HL-60/S4 treated with phorbol 12-myristate 13-acetate at 8.2 ng/mL for 4 days and 3 days (cell line): ENCODE data around the gene TSPAN18.

Source experiments
- in situ Hi-C: fragments of 300-500 bp; cut with MboI; formaldehyde crosslinking; loops from 2 replicates; pipeline ENCODE4 v1.15.0; 2022; ENCODE audit warnings: low sequenced_read_pairs

The TSPAN18 gene

DNA sequence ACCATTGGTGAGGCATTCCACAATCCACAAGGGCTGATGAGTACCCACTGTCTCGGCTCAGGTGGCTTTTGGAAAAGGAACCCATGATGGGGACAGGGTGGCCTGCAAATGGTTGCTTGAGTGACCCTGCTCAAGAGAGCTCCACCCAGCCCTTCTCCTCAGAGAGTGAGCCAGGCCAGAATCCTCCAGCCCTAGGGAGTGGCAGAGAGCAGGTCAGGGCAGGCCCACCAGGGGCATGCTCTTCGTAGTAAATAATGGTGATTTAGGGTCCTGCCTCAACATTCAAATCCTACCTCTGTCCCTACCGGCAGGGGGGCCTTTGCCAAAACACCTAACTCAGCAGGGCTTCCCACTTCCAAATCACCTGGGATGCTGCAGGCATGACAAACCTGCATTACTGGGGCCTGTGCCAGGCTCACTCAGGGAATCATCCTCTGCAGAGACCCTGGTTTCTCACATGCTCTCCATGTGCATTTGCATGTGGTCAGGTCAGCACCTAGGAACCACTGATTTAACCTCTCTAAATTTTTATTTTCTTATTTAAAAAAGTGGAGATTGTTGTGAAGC, 241.3 kb downstream of the TSPAN18 start:
- in situ Hi-C loops = no loop called here

GRCh38 chr11:44968510-44968909, 241.7 kb downstream of the TSPAN18 start:
- in situ Hi-C loops = no loop called here

- in situ Hi-C loops = no loop called here
These were observed 243.0 kb downstream of the TSPAN18 start for GRCh38 chr11:44969651-44970252.

- in situ Hi-C loops = no loop called here
These were observed 243.5 kb downstream of the TSPAN18 start for GRCh38 chr11:44970293-44970692.

GRCh38 chr11:44971185-44971584, 244.4 kb downstream of the TSPAN18 start:
- in situ Hi-C loops = no loop called here

DNA sequence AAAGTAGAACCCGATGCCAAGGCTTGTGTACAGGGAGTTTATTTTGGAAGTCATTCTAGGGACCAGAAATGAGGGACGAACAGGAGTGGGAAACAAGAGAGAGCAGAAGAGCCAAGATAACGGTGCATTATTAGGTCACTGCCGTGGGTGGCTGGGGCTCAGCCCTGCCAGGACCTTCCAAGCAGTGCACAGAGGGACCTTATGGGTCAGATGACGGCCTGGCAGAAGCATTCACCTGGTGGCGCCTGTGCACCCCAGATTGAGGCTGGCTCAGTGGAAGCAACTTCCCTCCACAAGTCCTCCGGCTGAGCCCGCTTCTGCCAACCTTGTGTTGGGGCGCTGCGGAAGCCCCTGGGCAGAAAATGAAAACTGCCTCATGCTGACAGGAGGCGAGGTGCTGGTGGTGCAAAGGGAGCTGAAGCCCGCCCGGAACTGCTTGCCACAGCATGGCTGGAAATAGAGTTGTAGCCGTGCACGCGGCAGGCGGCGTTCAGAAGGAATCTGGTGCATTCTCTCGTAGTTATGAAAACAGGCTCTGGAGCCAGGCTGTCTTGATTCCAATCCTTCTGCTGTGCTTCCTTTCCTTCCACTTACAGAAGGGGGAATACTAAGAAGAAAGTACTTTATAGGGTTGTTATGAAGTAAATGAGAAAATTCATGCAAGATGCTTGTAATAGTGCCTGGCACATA, 246.1 kb downstream of the TSPAN18 start:
- in situ Hi-C loops = no loop called here

DNA sequence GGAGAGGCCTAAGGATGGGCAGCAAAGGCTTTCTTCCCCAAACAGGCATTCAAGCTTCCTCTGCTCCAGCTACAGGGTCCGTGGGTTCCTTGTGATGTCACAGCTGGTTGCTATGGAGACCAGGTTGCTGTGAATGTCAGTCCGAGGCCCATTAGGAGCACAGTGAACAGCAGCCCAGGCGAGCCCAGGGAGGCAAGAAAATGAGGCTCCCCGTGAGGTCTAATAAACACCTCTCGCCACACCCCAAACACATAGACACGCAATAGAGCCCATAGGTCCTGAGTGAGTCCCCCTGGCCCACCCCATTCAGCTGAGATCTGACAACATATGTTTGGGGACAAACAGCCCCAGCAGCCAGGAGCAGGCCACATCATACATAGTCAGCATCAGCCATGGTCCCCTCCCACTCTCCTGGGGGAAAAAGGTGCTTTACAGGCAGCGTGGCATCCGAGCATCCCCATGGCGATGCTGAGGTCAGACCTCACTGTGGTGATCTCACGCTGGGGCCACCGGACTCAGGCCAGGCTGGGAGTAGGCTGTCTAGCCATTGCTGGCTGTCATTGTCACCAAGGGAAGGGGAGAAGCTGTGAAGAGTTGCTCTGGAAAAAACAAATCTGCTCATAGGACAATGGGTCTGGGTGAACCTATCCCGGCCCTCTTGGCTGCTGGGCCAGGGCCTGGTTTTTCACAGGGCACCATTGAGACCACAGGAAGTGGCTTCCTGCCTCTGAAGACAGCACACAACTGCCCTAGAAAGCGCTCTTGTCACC, 247.1 kb downstream of the TSPAN18 start:
- in situ Hi-C loops = no loop called here

DNA sequence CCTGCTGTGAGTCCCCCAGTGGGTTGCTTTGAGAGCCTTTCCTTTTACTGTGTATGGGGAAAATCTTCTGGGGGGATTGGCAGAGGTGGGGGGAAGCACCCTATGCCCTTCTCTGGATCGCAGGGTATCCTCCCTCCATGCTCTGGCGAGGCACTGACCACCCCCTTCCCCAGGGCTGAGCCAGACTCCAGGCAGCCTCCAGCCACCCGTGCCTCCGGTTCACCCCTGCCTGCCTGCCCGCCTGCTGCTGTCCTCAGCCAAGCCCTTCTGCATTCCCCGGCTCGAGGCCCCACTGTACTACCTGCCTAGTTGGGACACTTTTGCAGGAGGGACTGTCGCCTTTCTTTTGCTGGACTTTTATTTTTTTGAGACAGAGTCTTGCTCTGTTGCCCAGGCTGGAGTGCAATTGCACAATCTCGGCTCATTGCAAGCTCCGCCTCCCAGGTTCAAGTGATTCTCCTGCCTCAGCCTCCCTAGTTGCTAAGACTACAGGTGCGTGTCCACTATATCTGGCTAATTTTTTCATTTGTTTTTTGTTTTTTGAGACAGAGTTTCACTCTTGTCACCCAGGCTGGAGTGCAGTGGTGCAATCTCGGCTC, 247.7 kb downstream of the TSPAN18 start:
- in situ Hi-C loops = no loop called here

DNA sequence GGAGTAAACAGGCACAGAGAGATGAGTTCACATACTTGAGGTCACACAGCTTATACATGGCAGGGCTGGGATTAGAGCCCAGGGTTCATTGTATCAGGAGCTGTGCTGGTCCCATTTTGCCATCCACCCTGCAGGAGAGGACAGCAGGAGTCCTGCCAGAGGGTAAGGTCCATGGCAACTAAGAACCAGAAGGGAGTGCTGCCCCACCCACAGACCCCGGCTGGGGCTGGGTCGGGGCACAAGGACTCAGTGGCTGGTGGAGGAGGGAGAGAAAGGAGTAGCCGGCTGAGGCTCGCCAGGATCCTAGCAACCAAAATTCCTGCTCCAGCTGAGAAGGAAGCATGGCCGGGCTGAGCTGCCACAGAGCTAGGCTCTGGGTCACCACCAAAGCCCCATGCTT, 249.8 kb downstream of the TSPAN18 start:
- in situ Hi-C loops = no loop called here

- in situ Hi-C loops = no loop called here
These were observed 250.8 kb downstream of the TSPAN18 start for GRCh38 chr11:44977493-44977984.

- in situ Hi-C loops = no loop called here
These were observed 251.7 kb downstream of the TSPAN18 start for GRCh38 chr11:44978274-44978960.

GRCh38 chr11:44978961-44979331, 252.2 kb downstream of the TSPAN18 start:
- in situ Hi-C loops = no loop called here

DNA sequence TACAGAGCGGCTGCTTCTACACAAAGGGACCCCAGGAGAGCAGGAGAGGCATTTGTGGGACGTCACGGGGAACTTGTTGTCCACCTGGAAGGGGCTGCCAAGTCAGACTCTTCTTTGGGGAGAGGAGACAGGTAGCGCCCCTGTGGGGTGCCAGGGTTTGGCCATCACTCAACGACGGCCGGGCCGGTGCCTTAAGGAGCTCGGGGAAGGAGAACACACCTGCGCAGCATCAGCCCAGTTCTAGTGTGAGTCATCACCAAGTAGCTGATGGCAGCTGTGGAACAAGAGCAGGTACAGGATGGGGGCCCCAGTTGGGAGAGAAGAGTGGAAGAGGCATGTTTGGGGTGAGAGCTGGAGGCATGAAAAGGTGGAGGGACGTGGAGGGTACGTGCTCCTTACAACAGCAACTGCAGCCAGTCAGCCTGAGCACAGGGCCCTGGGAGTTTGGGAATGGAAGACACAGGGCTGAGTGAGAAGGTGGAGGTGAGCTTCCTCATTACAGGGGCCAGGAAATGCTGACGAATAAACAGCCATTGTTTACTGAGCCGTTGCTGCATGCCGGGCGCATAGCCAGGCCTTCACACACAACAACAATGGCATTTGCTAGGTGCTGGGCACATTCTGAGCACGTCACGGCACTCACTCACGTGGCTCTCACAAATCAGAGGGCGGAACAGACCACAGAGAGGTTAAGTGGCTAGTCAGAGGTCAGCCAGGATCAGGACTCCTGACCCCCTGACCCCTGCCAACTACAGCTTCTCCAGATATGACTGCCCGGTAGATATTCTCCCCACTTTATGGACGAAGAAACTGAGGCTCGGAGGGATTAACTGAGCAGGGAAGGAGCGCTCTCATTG, 253.0 kb downstream of the TSPAN18 start:
- in situ Hi-C loops = no loop called here

- in situ Hi-C loops = no loop called here
These were observed 254.0 kb downstream of the TSPAN18 start for GRCh38 chr11:44980533-44981427.
